Mesendoderm (in vitro differentiated cells): ENCODE results near the gene HDAC10.

Source experiments
- DNase-seq: peaks from one replicate; pipeline ENCODE4 v3.0.0; 2013
- H2AK5ac ChIP-seq: 2 replicates; pipeline ENCODE4 v1.6.1; 2013; ENCODE audit warnings: low read length, inconsistent platforms
- H2BK120ac ChIP-seq: 2 replicates; pipeline ENCODE4 v1.6.1; 2013; ENCODE audit warnings: low read depth, mild to moderate bottlenecking, low read length, moderate library complexity, mixed read lengths
- H2BK15ac ChIP-seq: replicated peaks from 2 replicates; pipeline ENCODE4 v1.6.1; 2013; ENCODE audit warnings: low read depth, mild to moderate bottlenecking, moderate library complexity
- H2BK5ac ChIP-seq: 2 replicates; pipeline ENCODE4 v1.6.1; 2013; ENCODE audit warnings: low read length, inconsistent platforms
- H3K18ac ChIP-seq: 2 replicates; pipeline ENCODE4 v1.6.1; 2013; ENCODE audit warnings: mild to moderate bottlenecking, low read length, mixed read lengths
- H3K23ac ChIP-seq: one replicate; pipeline ENCODE4 v1.6.1; 2013; ENCODE audit warnings: low read length
- H3K27ac ChIP-seq: 2 replicates; pipeline ENCODE4 v1.5.1; 2013; ENCODE audit warnings: low read depth, mild to moderate bottlenecking, inconsistent platforms, low read length, moderate library complexity
- H3K27me3 ChIP-seq: 2 replicates; pipeline ENCODE4 v1.6.1; 2013; ENCODE audit warnings: low read length, control low read depth, mild to moderate bottlenecking, inconsistent platforms; ENCODE audit not compliant: insufficient read depth, poor library complexity
- H3K36me3 ChIP-seq: 2 replicates; pipeline ENCODE4 v1.6.1; 2013; ENCODE audit warnings: low read length, inconsistent platforms; ENCODE audit not compliant: control insufficient read depth, insufficient read depth
- H3K4ac ChIP-seq: one replicate; pipeline ENCODE4 v1.6.1; 2013; ENCODE audit warnings: low read depth, mild to moderate bottlenecking, low read length, moderate library complexity
- H3K4me1 ChIP-seq: 2 replicates; pipeline ENCODE4 v1.6.1; 2013; ENCODE audit warnings: low read depth, low read length, inconsistent platforms; ENCODE audit not compliant: control insufficient read depth
- H3K4me2 ChIP-seq: 2 replicates; pipeline ENCODE4 v1.6.1; 2013; ENCODE audit warnings: low read length
- H3K4me3 ChIP-seq: 2 replicates; pipeline ENCODE4 v1.5.1; 2013; ENCODE audit warnings: mild to moderate bottlenecking, low read length
- H3K56ac ChIP-seq: one replicate; pipeline ENCODE4 v1.6.1; 2013; ENCODE audit warnings: low read length
- H3K79me1 ChIP-seq: 2 replicates; pipeline ENCODE4 v1.6.1; 2013; ENCODE audit warnings: low read length, inconsistent platforms
- H3K79me2 ChIP-seq: 2 replicates; pipeline ENCODE4 v1.6.1; 2013; ENCODE audit warnings: mild to moderate bottlenecking, low read length; ENCODE audit not compliant: control insufficient read depth, insufficient read depth
- H3K9ac ChIP-seq: 2 replicates; pipeline ENCODE4 v1.6.1; 2013; ENCODE audit warnings: low read length, inconsistent platforms
- H4K5ac ChIP-seq: one replicate; pipeline ENCODE4 v1.6.1; 2013; ENCODE audit warnings: low read length
- H4K8ac ChIP-seq: one replicate; pipeline ENCODE4 v1.6.1; 2013; ENCODE audit warnings: low read depth, mild to moderate bottlenecking, control low read depth, low read length, moderate library complexity
- WGBS: extraction: QIAGEN DNeasy Blood & Tissue Kit; methylation state at CpG from one replicate; pipeline ENCODE4 v1.1.7; 2013; ENCODE audit warnings: low lambda C conversion rate, missing lambda C conversion rate; ENCODE audit not compliant: insufficient coverage; ENCODE audit errors: extremely low coverage; 5-methylcytosine and 5-hydroxymethylcytosine counted together

The HDAC10 gene

GRCh38 chr22:50201191-50202129 lies 49.6 kb downstream of the HDAC10 start:
- peak overlapping the region; percentile 37 for H3K4ac ChIP-seq
- DNase-seq: no peak

GRCh38 chr22:50200461-50201190 lies 50.4 kb downstream of the HDAC10 start, which contains the start of gene SELENOO:
TSS of gene SELENOO (plus strand) at chr22:50201011. CDS start at chr22:50201037, 26 bp downstream.
- peak; percentile 86 for DNase-seq
- WGBS: no CpG with 5 or more reads among the region's 105 CpGs
- Histone ChIP-seq H3K4ac (peak within 1 kb of the TSS; percentile 39), H3K79me2 (peaks cover 7% of the 10 kb centered on the region), H3K4me1 (peaks cover 3% of the 10 kb centered on the region), H2BK15ac (no peak within 1 kb of the TSS), H3K23ac (peak within 1 kb of the TSS; percentile 15), H2BK120ac (no peak within 1 kb of the TSS), H3K9ac (peak within 1 kb of the TSS; percentile 83), H3K79me1 (peaks cover 12% of the 10 kb centered on the region), H2AK5ac (no peak within 1 kb of the TSS), H3K4me3 (peak within 1 kb of the TSS; percentile 78), H3K56ac (peak within 1 kb of the TSS; percentile 92), H4K5ac (no peak within 1 kb of the TSS), H3K27ac (no peak within 1 kb of the TSS), H3K27me3 (no peaks in the 10 kb centered on the region), H3K18ac (peak within 1 kb of the TSS; percentile 65), H3K36me3 (peaks cover 2% of the 10 kb centered on the region), H2BK5ac (no peak within 1 kb of the TSS), H4K8ac (peak within 1 kb of the TSS; percentile 89), H3K4me2 (peak within 1 kb of the TSS; percentile 84)

More at GRCh38 chr22:50201191-50202129, 49.6 kb downstream of the HDAC10 start:
- H3K23ac ChIP-seq: peak overlapping the region; percentile 15
- peak overlapping the region; percentile 81 for H3K9ac ChIP-seq
- peaks cover 2% of the 10 kb centered on the region for H3K36me3 ChIP-seq
- no peaks in the 10 kb centered on the region for H3K27me3 ChIP-seq
- H4K8ac ChIP-seq: no peak overlapping the region
- peak overlapping the region; percentile 84 for H3K4me2 ChIP-seq
- no peak overlapping the region for H2AK5ac ChIP-seq
- H3K79me2 ChIP-seq: peaks cover 7% of the 10 kb centered on the region
- peak overlapping the region; percentile 92 for H3K56ac ChIP-seq
- H3K4me1 ChIP-seq: peaks cover 3% of the 10 kb centered on the region
- no peak overlapping the region for H3K27ac ChIP-seq
- peak overlapping the region; percentile 78 for H3K4me3 ChIP-seq
- no peak overlapping the region for H2BK5ac ChIP-seq
- no peak overlapping the region for H4K5ac ChIP-seq
- peak overlapping the region; percentile 57 for H3K18ac ChIP-seq
- WGBS: no CpG with 5 or more reads among the region's 115 CpGs
- H2BK15ac ChIP-seq: no peak overlapping the region
- H2BK120ac ChIP-seq: no peak overlapping the region
- H3K79me1 ChIP-seq: peaks cover 12% of the 10 kb centered on the region

GRCh38 chr22:50199829-50200460 lies 51.1 kb downstream of the HDAC10 start:
- Histone ChIP-seq H2BK120ac (no peak overlapping the region), H4K8ac (peak overlapping the region; percentile 89), H3K4me3 (peak overlapping the region; percentile 53), H3K18ac (peak overlapping the region; percentile 65), H2BK5ac (no peak overlapping the region), H3K27ac (no peak overlapping the region), H3K9ac (peak overlapping the region; percentile 83), H3K79me1 (peaks cover 12% of the 10 kb centered on the region), H2BK15ac (no peak overlapping the region), H3K36me3 (peaks cover 2% of the 10 kb centered on the region), H3K27me3 (no peaks in the 10 kb centered on the region), H3K79me2 (peaks cover 7% of the 10 kb centered on the region), H3K23ac (no peak overlapping the region), H3K56ac (peak overlapping the region; percentile 89), H2AK5ac (no peak overlapping the region), H3K4ac (peak overlapping the region; percentile 39), H3K4me1 (peaks cover 3% of the 10 kb centered on the region), H3K4me2 (peak overlapping the region; percentile 67), H4K5ac (no peak overlapping the region)
- no CpG with 5 or more reads among the region's 34 CpGs for WGBS
- DNase-seq: peak; percentile 77

GRCh38 chr22:50199251-50199721 lies 51.8 kb downstream of the HDAC10 start:
- H2BK5ac ChIP-seq: no peak overlapping the region

GRCh38 chr22:50198624-50199017 lies 52.4 kb downstream of the HDAC10 start:
- Histone ChIP-seq H2BK120ac (no peak overlapping the region), H3K27ac (no peak overlapping the region), H3K36me3 (peaks cover 8% of the 10 kb centered on the region), H3K79me2 (peaks cover 7% of the 10 kb centered on the region), H3K27me3 (no peaks in the 10 kb centered on the region), H3K4me2 (no peak overlapping the region), H3K79me1 (peaks cover 12% of the 10 kb centered on the region), H3K56ac (no peak overlapping the region), H3K4ac (no peak overlapping the region), H3K4me3 (no peak overlapping the region), H3K4me1 (peaks cover 3% of the 10 kb centered on the region), H3K9ac (no peak overlapping the region), H2BK5ac (no peak overlapping the region), H2BK15ac (no peak overlapping the region), H4K8ac (no peak overlapping the region), H3K23ac (no peak overlapping the region), H3K18ac (no peak overlapping the region), H2AK5ac (no peak overlapping the region), H4K5ac (no peak overlapping the region)
- WGBS: no CpG with 5 or more reads among the region's 16 CpGs
- no peak for DNase-seq

More at GRCh38 chr22:50199251-50199721, 51.8 kb downstream of the HDAC10 start:
- H4K5ac ChIP-seq: no peak overlapping the region
- H3K27ac ChIP-seq: no peak overlapping the region
- H3K36me3 ChIP-seq: peaks cover 4% of the 10 kb centered on the region
- peak overlapping the region; percentile 3 for H3K9ac ChIP-seq
- no peak overlapping the region for H3K23ac ChIP-seq
- peak overlapping the region; percentile 50 for H3K56ac ChIP-seq
- no peak for DNase-seq
- H3K18ac ChIP-seq: no peak overlapping the region
- peaks cover 3% of the 10 kb centered on the region for H3K4me1 ChIP-seq
- H3K79me1 ChIP-seq: peaks cover 12% of the 10 kb centered on the region
- H3K4me2 ChIP-seq: peak overlapping the region; percentile 5
- H4K8ac ChIP-seq: no peak overlapping the region
- WGBS: no CpG with 5 or more reads among the region's 18 CpGs
- H2BK15ac ChIP-seq: no peak overlapping the region
- H3K79me2 ChIP-seq: peaks cover 7% of the 10 kb centered on the region
- H2BK120ac ChIP-seq: no peak overlapping the region
- no peak overlapping the region for H3K4ac ChIP-seq
- H3K4me3 ChIP-seq: no peak overlapping the region
- H2AK5ac ChIP-seq: no peak overlapping the region
- no peaks in the 10 kb centered on the region for H3K27me3 ChIP-seq
